GM18870 (cell line): ENCODE measurements around the gene DBN1.
A peak's percentile ranks its signal among the peaks of the same experiment; 100 is the strongest.

Experiments used
- ATAC-seq: cut with Tn5 transposase; IDR thresholded peaks from one replicate; pipeline ENCODE4 v1.9.1; 2021; ENCODE audit warnings: moderate library complexity; ENCODE audit not compliant: unreplicated experiment

Gene DBN1

GRCh38 chr5:177457852-177458681, 15.4 kb downstream of the DBN1 start:
- no peak for ATAC-seq

- ATAC-seq = peak; percentile 39
Measured at GRCh38 chr5:177456976-177457851, 16.2 kb downstream of the DBN1 start.

- ATAC-seq = no peak
Measured at GRCh38 chr5:177456591-177456964, 16.9 kb downstream of the DBN1 start.

- peak; percentile 18 for ATAC-seq
Measured at GRCh38 chr5:177455661-177456590, 17.5 kb downstream of the DBN1 start.

- ATAC-seq = peak; percentile 43
Measured at GRCh38 chr5:177455036-177455660, 18.3 kb downstream of the DBN1 start.

- ATAC-seq = peak; percentile 18
Measured at GRCh38 chr5:177454397-177455035, 18.9 kb downstream of the DBN1 start.

- ATAC-seq = no peak
Measured at GRCh38 chr5:177453852-177454396, 19.5 kb downstream of the DBN1 start.

GRCh38 chr5:177452688-177453638, 20.5 kb downstream of the DBN1 start:
- no peak for ATAC-seq

GRCh38 chr5:177450667-177451424, 22.6 kb downstream of the DBN1 start:
- ATAC-seq = no peak

GRCh38 chr5:177449140-177450061, 24.0 kb downstream of the DBN1 start:
- no peak for ATAC-seq

GRCh38 chr5:177448244-177448950, 25.0 kb downstream of the DBN1 start:
- ATAC-seq = no peak

GRCh38 chr5:177447611-177448243, 25.7 kb downstream of the DBN1 start:
- ATAC-seq = no peak

GRCh38 chr5:177447066-177447610, 26.3 kb downstream of the DBN1 start:
- ATAC-seq = no peak

- ATAC-seq = no peak
Measured at GRCh38 chr5:177446200-177447065, 27.0 kb downstream of the DBN1 start, which contains the start of gene PRR7. Gene PRR7 (plus strand): TSS chr5:177446814. CDS start chr5:177455068, 8,254 bp downstream.
